SK-N-SH (cell line): ENCODE results near the gene GPR173. TPM values are rescaled to one million over a fixed set of nuclear protein-coding genes. Genes with fewer than 3 reads are reported as not detected.
A peak's percentile ranks its signal among the peaks of the same experiment; 100 is the strongest.

ENCODE experiments used
- CTCF ChIA-PET: fragments of 300-600, 350-600 bp; formaldehyde crosslinking; extraction: SDS; loops from one replicate; lab custom pipeline; 2021; lab: Yijun Ruan, JAX
- POLR2A ChIA-PET: fragments of 350-600 bp; sonication (Branson Sonifier 250); formaldehyde crosslinking; extraction: SDS; loops from one replicate; lab custom pipeline; 2020; ENCODE audit warnings: antibody characterized with exemption, inconsistent platforms; lab: Yijun Ruan, JAX
- DNase-seq: peaks from one replicate; pipeline ENCODE4 v3.0.0; 2012
- H2AFZ ChIP-seq: fragments of 200-600 bp; sonication (generic); 2 replicates; pipeline ENCODE4 v1.8.1; 2016; ENCODE audit warnings: antibody characterized with exemption, mild to moderate bottlenecking, low read depth
- H3F3A ChIP-seq: fragments of 200-600 bp; sonication (generic); replicated peaks from 2 replicates; pipeline ENCODE3; 2016; ENCODE audit warnings: antibody characterized with exemption, mild to moderate bottlenecking; ENCODE audit not compliant: insufficient read depth
- H3K27ac ChIP-seq, 2 experiments: fragments of 200-500 bp in 1 of 2; fragments of 200-600 bp in 1 of 2; sonication (Bioruptor generic) in 1 of 2; sonication (generic), shearing (Covaris generic) in 1 of 2; 2 replicates each; pipeline versions ENCODE4 v1.5.1 to v1.6.1; 2014 to 2016; ENCODE audit warnings: low read depth in 2 of 2, inconsistent platforms in 1 of 2, low read length in 1 of 2, mild to moderate bottlenecking in 1 of 2, mixed read lengths in 1 of 2
- H3K27me3 ChIP-seq: fragments of 200-600 bp; sonication (generic), shearing (Covaris generic); 2 replicates; pipeline ENCODE4 v1.6.1; 2016; ENCODE audit warnings: mixed run types; ENCODE audit not compliant: insufficient read depth
- H3K36me3 ChIP-seq, 2 experiments: fragments of 200-500 bp in 1 of 2; fragments of 200-600 bp in 1 of 2; sonication (Bioruptor generic) in 1 of 2; sonication (generic) in 1 of 2; replicated peaks in 1 of 2; 2 replicates each; pipeline versions ENCODE3 to v1.5.1; 2014 to 2016; ENCODE audit warnings: low read length in 1 of 2, mild to moderate bottlenecking in 1 of 2; ENCODE audit not compliant: insufficient read depth in 2 of 2, control insufficient read depth in 1 of 2
- H3K4me1 ChIP-seq, 2 experiments: fragments of 200-500 bp in 1 of 2; fragments of 200-600 bp in 1 of 2; sonication (Bioruptor generic) in 1 of 2; sonication (generic), shearing (Covaris generic) in 1 of 2; 2 replicates each; pipeline versions ENCODE4 v1.5.1 to v1.6.1; 2014 to 2016; ENCODE audit warnings: low read depth in 1 of 2, low read length in 1 of 2, mixed run types in 1 of 2; ENCODE audit not compliant: insufficient read depth in 2 of 2, control insufficient read depth in 1 of 2
- H3K4me2 ChIP-seq: fragments of 200-600 bp; sonication (generic), shearing (Covaris generic); 2 replicates; pipeline ENCODE4 v1.6.1; 2017; ENCODE audit warnings: mixed run types
- H3K4me3 ChIP-seq, 2 experiments: fragments of 200-500 bp in 1 of 2; fragments of 200-600 bp in 1 of 2; sonication (Bioruptor generic) in 1 of 2; sonication (generic), shearing (Covaris generic) in 1 of 2; 2 replicates each; pipeline versions ENCODE4 v1.5.1 to v1.8.1; 2014 to 2016; ENCODE audit warnings: low read depth in 2 of 2, inconsistent platforms in 1 of 2, low read length in 1 of 2, mild to moderate bottlenecking in 1 of 2, mixed read lengths in 1 of 2, moderate library complexity in 1 of 2
- H3K79me2 ChIP-seq: fragments of 200-600 bp; sonication (generic); 2 replicates; pipeline ENCODE4 v1.8.1; 2017; ENCODE audit warnings: mild to moderate bottlenecking; ENCODE audit not compliant: insufficient read depth
- H3K9ac ChIP-seq: fragments of 200-600 bp; sonication (generic); 2 replicates; pipeline ENCODE4 v1.6.1; 2017; ENCODE audit warnings: mixed run types
- H3K9me2 ChIP-seq: fragments of 200-600 bp; sonication (generic); 2 replicates; pipeline ENCODE4 v1.6.1; 2017; ENCODE audit warnings: mixed run types
- H3K9me3 ChIP-seq: fragments of 200-600 bp; sonication (generic); 2 replicates; pipeline ENCODE4 v1.6.1; 2017; ENCODE audit warnings: mixed run types, mild to moderate bottlenecking, moderate library complexity
- H4K20me1 ChIP-seq: fragments of 200-600 bp; sonication (generic); 2 replicates; pipeline ENCODE4 v1.6.1; 2017; ENCODE audit warnings: mild to moderate bottlenecking, mixed run types; ENCODE audit not compliant: insufficient read depth
- CHD2 ChIP-seq: fragments of 150-350 bp; IDR thresholded peaks from 2 replicates; pipeline ENCODE4 v1.6.1; 2018; ENCODE audit warnings: low read length; ENCODE audit not compliant: partially characterized antibody
- ELF1 ChIP-seq: IDR thresholded peaks from 2 replicates; pipeline ENCODE4 v1.4.0; 2012
- EP300 ChIP-seq, 2 experiments: IDR thresholded peaks; 2 replicates each; pipeline versions ENCODE4 v1.4.0 to v1.6.1; 2012; ENCODE audit warnings: borderline replicate concordance in 1 of 2, low read depth in 1 of 2, low read length in 1 of 2
- EZH2phosphoT487 ChIP-seq: fragments of 200-600 bp; sonication (generic); IDR thresholded peaks from 2 replicates; pipeline ENCODE4 v1.6.1; 2017; ENCODE audit warnings: low read depth, mixed run types, mild to moderate bottlenecking, antibody characterized with exemption, moderate library complexity, borderline replicate concordance
- FOSL2 ChIP-seq: IDR thresholded peaks from 2 replicates; pipeline ENCODE4 v1.4.0; 2012; ENCODE audit warnings: low read depth, mild to moderate bottlenecking, moderate library complexity, borderline replicate concordance
- FOXJ3 ChIP-seq: sonication (generic); formaldehyde crosslinking; IDR thresholded peaks from 2 replicates; pipeline ENCODE4 v1.5.1; 2020; ENCODE audit warnings: mild to moderate bottlenecking, missing genetic modification reagents
- GATA2 ChIP-seq: sonication (generic); formaldehyde crosslinking; IDR thresholded peaks from 2 replicates; pipeline ENCODE4 v1.5.0; 2020; ENCODE audit warnings: mild to moderate bottlenecking, missing genetic modification reagents
- IRF3 ChIP-seq: fragments of 150-350 bp; IDR thresholded peaks from 2 replicates; pipeline ENCODE4 v1.6.1; 2016; ENCODE audit warnings: mild to moderate bottlenecking, low read depth, low read length
- JUND ChIP-seq: IDR thresholded peaks from 2 replicates; pipeline ENCODE4 v1.4.0; 2012
- MAX ChIP-seq: IDR thresholded peaks from 2 replicates; pipeline ENCODE4 v1.4.0; 2012; ENCODE audit warnings: low read depth
- MEF2A ChIP-seq: IDR thresholded peaks from 2 replicates; pipeline ENCODE4 v1.4.0; 2012; ENCODE audit warnings: low read depth, borderline replicate concordance
- MXI1 ChIP-seq: IDR thresholded peaks from 2 replicates; pipeline ENCODE4 v1.6.1; 2012; ENCODE audit warnings: mild to moderate bottlenecking, low read depth, low read length, improper control_type of control experiment
- PBX3 ChIP-seq: IDR thresholded peaks from 2 replicates; pipeline ENCODE4; 2012
- RFX5 ChIP-seq: IDR thresholded peaks from 2 replicates; pipeline ENCODE4 v1.6.1; 2012; ENCODE audit warnings: mild to moderate bottlenecking, improper control_type of control experiment, low read length
- RXRA ChIP-seq: IDR thresholded peaks from 2 replicates; pipeline ENCODE4 v1.4.0; 2012; ENCODE audit warnings: low read depth, mild to moderate bottlenecking, borderline replicate concordance
- TCF12 ChIP-seq: IDR thresholded peaks from 2 replicates; pipeline ENCODE4 v1.4.0; 2012
- USF1 ChIP-seq: IDR thresholded peaks from 2 replicates; pipeline ENCODE4 v1.4.0; 2012; ENCODE audit warnings: low read depth, borderline replicate concordance
- WGBS: methylation state at CpG from one replicate; pipeline ENCODE4 v1.1.6; 2017; ENCODE audit warnings: low lambda C conversion rate; 5-methylcytosine and 5-hydroxymethylcytosine counted together
- polyA plus RNA-seq, 3 experiments: library from polyadenylated mRNA; depleted of rRNA; stranded (reverse); fragments of >200 nt; gene quantifications; 2 replicates each; pipeline ENCODE4 v1.2.3, GENCODE V29; 2012

GPR173 gene
- polyA plus RNA-seq, 1 of the 3 experiments (the other 2 are of a cell fraction): 5.8 TPM

- Histone ChIP-seq H3K9ac (no peak overlapping the region), H3K4me1 (peaks cover 4 to 17% of the 10 kb centered on the region in 2 experiments; a peak in 2 of 4 replicates), H3K4me2 (peak overlapping the region; percentile 81; the same call in 1 of the 2 replicates), H3F3A (peaks cover 15% of the 10 kb centered on the region), H3K9me2 (no peaks in the 10 kb centered on the region), H2AFZ (no peak overlapping the region), H3K9me3 (no peaks in the 10 kb centered on the region), H3K36me3 (peaks cover 4 to 10% of the 10 kb centered on the region in 2 experiments), H3K4me3 (no peak overlapping the region), H3K27ac (no peak overlapping the region), H3K27me3 (no peaks in the 10 kb centered on the region; the same call in 1 of the 2 replicates), H4K20me1 (peaks cover 9% of the 10 kb centered on the region), H3K79me2 (peaks cover 8% of the 10 kb centered on the region; the same call in 1 of the 2 replicates)
- DNase-seq: no peak
- CTCF ChIA-PET: no interaction called here
- 41% methylated on average over 4 of the region's 4 CpGs for WGBS
- POLR2A ChIA-PET: no interaction called here
- TF ChIP-seq JUND: no peak
- TF ChIP-seq USF1: no peak
- TF ChIP-seq RFX5: no peak
- TF ChIP-seq MAX: no peak
- TF ChIP-seq FOSL2: no peak
- no peak for TF ChIP-seq GATA2 (CRISPR knock-in tag)
- no peak for TF ChIP-seq IRF3
- no peak for TF ChIP-seq EP300 (IDR thresholded peaks at IDR 0.05; ENCODE audit: borderline replicate concordance in 1 of 2, low read depth in 1 of 2, low read length in 1 of 2)
- TF ChIP-seq CHD2: no peak
- TF ChIP-seq EZH2phosphoT487: no peak
- TF ChIP-seq MEF2A: no peak
- no peak for TF ChIP-seq RXRA
- TF ChIP-seq FOXJ3 (CRISPR knock-in tag): no peak
- no peak for TF ChIP-seq PBX3
- no peak for TF ChIP-seq MXI1
- no peak for TF ChIP-seq ELF1
- no peak for TF ChIP-seq TCF12
Measured at GRCh38 chrX:53084043-53084570, 35.5 kb downstream of the GPR173 start.
